Measurements from ENCODE around the gene SMARCA2. TPM values are rescaled to one million over a fixed set of nuclear protein-coding genes. Genes with fewer than 3 reads are reported as not detected.

The SMARCA2 gene
- total and polyA plus RNA-seq, 9 of the 15 experiments (the other 6 are each of a cell fraction or from before 2014, with no cell fraction given) = 8.0 to 34.8 (median 25.5) TPM

DNA sequence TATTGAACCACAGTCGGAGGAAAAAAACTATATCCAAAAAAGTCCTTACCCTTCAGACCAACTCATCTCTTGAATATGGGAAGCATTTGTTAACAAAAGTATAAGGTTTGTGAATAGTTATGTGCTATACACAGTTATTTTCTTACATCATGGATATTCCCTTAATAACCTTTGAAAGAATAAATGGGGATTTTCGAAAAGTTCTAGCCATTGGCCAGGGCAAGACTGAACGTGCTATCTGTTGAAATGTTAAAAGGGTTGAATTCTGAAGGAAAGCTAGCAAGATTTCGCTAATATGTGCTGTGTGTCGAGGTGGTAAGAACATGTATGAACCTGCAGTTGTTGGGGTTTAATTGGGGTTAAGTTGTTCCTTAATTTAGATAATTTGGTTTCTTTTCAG is 140.8 kb downstream of the SMARCA2 start:
- Histone ChIP-seq H3K27me3 (ENCODE audit: control insufficient read depth in 2 of 2, insufficient read depth in 2 of 2, low read length in 2 of 2) (no peaks in the 10 kb centered on the region), H3K9me3 (replicated peaks; ENCODE audit: control insufficient read depth, insufficient read depth, low read depth, low read length) (no peaks in the 10 kb centered on the region), H2AFZ (ENCODE audit: low read depth, low read length) (no peak overlapping the region), H3K79me2 (ENCODE audit: control insufficient read depth, insufficient read depth, low read length) (no peaks in the 10 kb centered on the region; the same call in 2 of the 3 replicates), H3K36me3 (ENCODE audit: control insufficient read depth, insufficient read depth, low read length) (0 out of 3 replicates have a peak, but pooled peaks cover 1% of the 10 kb centered on the region), H3K27ac (ENCODE audit: extremely low read depth, low read depth, low read length) (no peak overlapping the region), H3K4me2 (ENCODE audit: insufficient read depth, low read length) (no peak overlapping the region), H4K20me1 (replicated peaks; ENCODE audit: control insufficient read depth, insufficient read depth, low read length) (no peaks in the 10 kb centered on the region), H3K4me3 (no peak overlapping the region), H3K9me1 (ENCODE audit: control insufficient read depth, insufficient read depth, low read length) (no peaks in the 10 kb centered on the region), H3K4me1 (replicated peaks in 1 of 2; ENCODE audit: control insufficient read depth in 2 of 2, insufficient read depth in 2 of 2, low read length in 2 of 2) (no peaks in the 10 kb centered on the region), H3K9ac (ENCODE audit: insufficient read depth in 1 of 2, low read depth in 2 of 2, low read length in 2 of 2) (no peak overlapping the region)
- 97% methylated on average over 5 of the region's 5 CpGs for WGBS (ENCODE audit: insufficient coverage, low coverage, missing lambda C conversion rate)
- TF ChIP-seq, protein P1, sequence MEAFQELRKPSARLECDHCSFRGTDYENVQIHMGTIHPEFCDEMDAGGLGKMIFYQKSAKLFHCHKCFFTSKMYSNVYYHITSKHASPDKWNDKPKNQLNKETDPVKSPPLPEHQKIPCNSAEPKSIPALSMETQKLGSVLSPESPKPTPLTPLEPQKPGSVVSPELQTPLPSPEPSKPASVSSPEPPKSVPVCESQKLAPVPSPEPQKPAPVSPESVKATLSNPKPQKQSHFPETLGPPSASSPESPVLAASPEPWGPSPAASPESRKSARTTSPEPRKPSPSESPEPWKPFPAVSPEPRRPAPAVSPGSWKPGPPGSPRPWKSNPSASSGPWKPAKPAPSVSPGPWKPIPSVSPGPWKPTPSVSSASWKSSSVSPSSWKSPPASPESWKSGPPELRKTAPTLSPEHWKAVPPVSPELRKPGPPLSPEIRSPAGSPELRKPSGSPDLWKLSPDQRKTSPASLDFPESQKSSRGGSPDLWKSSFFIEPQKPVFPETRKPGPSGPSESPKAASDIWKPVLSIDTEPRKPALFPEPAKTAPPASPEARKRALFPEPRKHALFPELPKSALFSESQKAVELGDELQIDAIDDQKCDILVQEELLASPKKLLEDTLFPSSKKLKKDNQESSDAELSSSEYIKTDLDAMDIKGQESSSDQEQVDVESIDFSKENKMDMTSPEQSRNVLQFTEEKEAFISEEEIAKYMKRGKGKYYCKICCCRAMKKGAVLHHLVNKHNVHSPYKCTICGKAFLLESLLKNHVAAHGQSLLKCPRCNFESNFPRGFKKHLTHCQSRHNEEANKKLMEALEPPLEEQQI (IDR thresholded peaks at IDR 0.05) = no peak
- TF ChIP-seq GATAD2A (IDR thresholded peaks at IDR 0.05) (no peak), NUFIP1 (IDR thresholded peaks at IDR 0.05; ENCODE audit: partially characterized antibody) (no peak), ZNF57 (CRISPR knock-in tag; IDR thresholded peaks at IDR 0.05) (no peak), ZNF79 (CRISPR knock-in tag; IDR thresholded peaks at IDR 0.05; ENCODE audit: low read depth) (no peak), HDGF (IDR thresholded peaks at IDR 0.05) (no peak), TAF7 (tag; IDR thresholded peaks at IDR 0.05) (no peak), ZNF282 (CRISPR knock-in tag; IDR thresholded peaks at IDR 0.05) (no peak), PTBP1 (IDR thresholded peaks at IDR 0.05; ENCODE audit: low read depth, low read length) (no peak), ZNF586 (CRISPR knock-in tag; conservative IDR thresholded peaks at IDR 0.05) (no peak), PTRF (tag; IDR thresholded peaks at IDR 0.05) (no peak)
- TF ChIP-seq, protein P2, sequence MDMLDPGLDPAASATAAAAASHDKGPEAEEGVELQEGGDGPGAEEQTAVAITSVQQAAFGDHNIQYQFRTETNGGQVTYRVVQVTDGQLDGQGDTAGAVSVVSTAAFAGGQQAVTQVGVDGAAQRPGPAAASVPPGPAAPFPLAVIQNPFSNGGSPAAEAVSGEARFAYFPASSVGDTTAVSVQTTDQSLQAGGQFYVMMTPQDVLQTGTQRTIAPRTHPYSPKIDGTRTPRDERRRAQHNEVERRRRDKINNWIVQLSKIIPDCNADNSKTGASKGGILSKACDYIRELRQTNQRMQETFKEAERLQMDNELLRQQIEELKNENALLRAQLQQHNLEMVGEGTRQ (CRISPR knock-in tag; IDR thresholded peaks at IDR 0.05) = no peak
- no TSS peak for BruUV-seq (replicated peaks)
- ChIA-PET CTCF (ENCODE audit: low intra/inter-chr PET ratio) (no interaction called here), POLR2A (no interaction called here)
- in situ Hi-C loops (cut with MboI) = no loop called here
- ATAC-seq = no peak
- DNase-seq (ENCODE audit: extremely low read depth in 1 of 4, low spot score in 3 of 4) = no peak
- FAIRE-seq = no peak
- intact Hi-C loops (cut with micrococcal nuclease) = no loop called here

Measured in K562 (cell line).